ENCODE results near the gene ARFIP2. TPM values are rescaled to one million over a fixed set of nuclear protein-coding genes. Genes with fewer than 3 reads are reported as not detected.

ARFIP2 gene
- total RNA-seq, 1 experiment from 2014 or later, result 65.2 TPM

GRCh38 chr11:6504166-6504565 is 23.0 kb upstream of the ARFIP2 start:
- intact Hi-C loops (cut with micrococcal nuclease), result no loop called here
- DNase-seq (no peak), ATAC-seq (no peak)
- Histone ChIP-seq H4K20me1 (ENCODE audit: low read length) (no peaks in the 10 kb centered on the region), H3K9ac (ENCODE audit: low read length) (no peak overlapping the region), H3K4me1 (ENCODE audit: insufficient read depth, low read length) (no peaks in the 10 kb centered on the region), H3K4me3 (ENCODE audit: low read length) (no peak overlapping the region), H3K9me3 (ENCODE audit: low read length) (no peaks in the 10 kb centered on the region), H3K27ac (ENCODE audit: low read length) (no peak overlapping the region), H3F3A (ENCODE audit: low read length, unreplicated experiment) (no peaks in the 10 kb centered on the region), H3K4me2 (ENCODE audit: low read length) (no peak overlapping the region), H3K9me2 (replicated peaks; ENCODE audit: low read length) (no peaks in the 10 kb centered on the region), H3K36me3 (ENCODE audit: low read depth, low read length) (no peaks in the 10 kb centered on the region), H3K27me3 (ENCODE audit: low read length) (no peaks in the 10 kb centered on the region), H3K79me2 (ENCODE audit: low read length) (no peaks in the 10 kb centered on the region), H2AFZ (ENCODE audit: low read length) (no peak overlapping the region)
- TF ChIP-seq CTCF (conservative IDR thresholded peaks at IDR 0.05; ENCODE audit: low read depth, low read length) (no peak), EZH2 (IDR thresholded peaks at IDR 0.05; ENCODE audit: low read length, unreplicated experiment) (no peak), EZH2phosphoT487 (IDR thresholded peaks at IDR 0.05; ENCODE audit: borderline replicate concordance, low read length) (no peak)
- ChIA-PET POLR2A (ENCODE audit: unreplicated experiment) (no interaction called here), CTCF (interaction anchor here (0.6 kb wide), 1 partner anchor 78 kb away, joined by 3 read pairs; no protein-coding TSS in a partner anchor)
- BruUV-seq (replicated peaks), result no TSS peak

- H3K27ac ChIP-seq (ENCODE audit: low read length), result no peak overlapping the region
- H3K79me2 ChIP-seq (ENCODE audit: low read length), result no peaks in the 10 kb centered on the region
- POLR2A ChIA-PET (ENCODE audit: unreplicated experiment), result no interaction called here
- no peak overlapping the region for H3K9ac ChIP-seq (ENCODE audit: low read length)
- H3K9me3 ChIP-seq (ENCODE audit: low read length), result no peaks in the 10 kb centered on the region
- H4K20me1 ChIP-seq (ENCODE audit: low read length), result no peaks in the 10 kb centered on the region
- H3K4me2 ChIP-seq (ENCODE audit: low read length), result no peak overlapping the region
- DNase-seq (no peak), ATAC-seq (no peak)
- no peaks in the 10 kb centered on the region for H3K27me3 ChIP-seq (ENCODE audit: low read length)
- intact Hi-C loops (cut with micrococcal nuclease), result loop anchor here (2.0 kb wide), 1 partner anchor 14 kb away; no protein-coding TSS in a partner anchor
- CTCF ChIA-PET, result no interaction called here
- no peak for TF ChIP-seq EZH2 (IDR thresholded peaks at IDR 0.05; ENCODE audit: low read length, unreplicated experiment)
- no peak for TF ChIP-seq CTCF (conservative IDR thresholded peaks at IDR 0.05; ENCODE audit: low read depth, low read length)
- no peak for TF ChIP-seq EZH2phosphoT487 (IDR thresholded peaks at IDR 0.05; ENCODE audit: borderline replicate concordance, low read length)
- no TSS peak for BruUV-seq (replicated peaks)
- no peaks in the 10 kb centered on the region for H3K4me1 ChIP-seq (ENCODE audit: insufficient read depth, low read length)
- H3K9me2 ChIP-seq (replicated peaks; ENCODE audit: low read length), result no peaks in the 10 kb centered on the region
- H3K4me3 ChIP-seq (ENCODE audit: low read length), result no peak overlapping the region
- H2AFZ ChIP-seq (ENCODE audit: low read length), result no peak overlapping the region
- no peaks in the 10 kb centered on the region for H3K36me3 ChIP-seq (ENCODE audit: low read depth, low read length)
- H3F3A ChIP-seq (ENCODE audit: low read length, unreplicated experiment), result no peaks in the 10 kb centered on the region
Observed at GRCh38 chr11:6502382-6502781, 21.3 kb upstream of the ARFIP2 start.

- DNase-seq (no peak), ATAC-seq (no peak)
- TF ChIP-seq CTCF (conservative IDR thresholded peaks at IDR 0.05; ENCODE audit: low read depth, low read length) (no peak), EZH2phosphoT487 (IDR thresholded peaks at IDR 0.05; ENCODE audit: borderline replicate concordance, low read length) (no peak), EZH2 (IDR thresholded peaks at IDR 0.05; ENCODE audit: low read length, unreplicated experiment) (no peak)
- Histone ChIP-seq H3K4me2 (ENCODE audit: low read length) (no peak overlapping the region), H3K9me2 (replicated peaks; ENCODE audit: low read length) (no peaks in the 10 kb centered on the region), H3K79me2 (ENCODE audit: low read length) (no peaks in the 10 kb centered on the region), H4K20me1 (ENCODE audit: low read length) (no peaks in the 10 kb centered on the region), H3K9ac (ENCODE audit: low read length) (no peak overlapping the region), H3F3A (ENCODE audit: low read length, unreplicated experiment) (no peaks in the 10 kb centered on the region), H3K4me1 (ENCODE audit: insufficient read depth, low read length) (no peaks in the 10 kb centered on the region), H3K4me3 (ENCODE audit: low read length) (no peak overlapping the region), H3K9me3 (ENCODE audit: low read length) (no peaks in the 10 kb centered on the region), H3K27ac (ENCODE audit: low read length) (no peak overlapping the region), H2AFZ (ENCODE audit: low read length) (no peak overlapping the region), H3K36me3 (ENCODE audit: low read depth, low read length) (no peaks in the 10 kb centered on the region), H3K27me3 (ENCODE audit: low read length) (no peaks in the 10 kb centered on the region)
- no TSS peak for BruUV-seq (replicated peaks)
- ChIA-PET CTCF (interaction anchor here (0.6 kb wide), 1 partner anchor 9 kb away, joined by 5 read pairs; no protein-coding TSS in a partner anchor), POLR2A (ENCODE audit: unreplicated experiment) (no interaction called here)
- intact Hi-C loops (cut with micrococcal nuclease), result no loop called here
Observed at GRCh38 chr11:6498544-6498943, 17.4 kb upstream of the ARFIP2 start.
